ENCODE results near the gene PCDH17.
A peak's percentile ranks its signal among the peaks of the same experiment; 100 is the strongest.

The PCDH17 gene, protein sequence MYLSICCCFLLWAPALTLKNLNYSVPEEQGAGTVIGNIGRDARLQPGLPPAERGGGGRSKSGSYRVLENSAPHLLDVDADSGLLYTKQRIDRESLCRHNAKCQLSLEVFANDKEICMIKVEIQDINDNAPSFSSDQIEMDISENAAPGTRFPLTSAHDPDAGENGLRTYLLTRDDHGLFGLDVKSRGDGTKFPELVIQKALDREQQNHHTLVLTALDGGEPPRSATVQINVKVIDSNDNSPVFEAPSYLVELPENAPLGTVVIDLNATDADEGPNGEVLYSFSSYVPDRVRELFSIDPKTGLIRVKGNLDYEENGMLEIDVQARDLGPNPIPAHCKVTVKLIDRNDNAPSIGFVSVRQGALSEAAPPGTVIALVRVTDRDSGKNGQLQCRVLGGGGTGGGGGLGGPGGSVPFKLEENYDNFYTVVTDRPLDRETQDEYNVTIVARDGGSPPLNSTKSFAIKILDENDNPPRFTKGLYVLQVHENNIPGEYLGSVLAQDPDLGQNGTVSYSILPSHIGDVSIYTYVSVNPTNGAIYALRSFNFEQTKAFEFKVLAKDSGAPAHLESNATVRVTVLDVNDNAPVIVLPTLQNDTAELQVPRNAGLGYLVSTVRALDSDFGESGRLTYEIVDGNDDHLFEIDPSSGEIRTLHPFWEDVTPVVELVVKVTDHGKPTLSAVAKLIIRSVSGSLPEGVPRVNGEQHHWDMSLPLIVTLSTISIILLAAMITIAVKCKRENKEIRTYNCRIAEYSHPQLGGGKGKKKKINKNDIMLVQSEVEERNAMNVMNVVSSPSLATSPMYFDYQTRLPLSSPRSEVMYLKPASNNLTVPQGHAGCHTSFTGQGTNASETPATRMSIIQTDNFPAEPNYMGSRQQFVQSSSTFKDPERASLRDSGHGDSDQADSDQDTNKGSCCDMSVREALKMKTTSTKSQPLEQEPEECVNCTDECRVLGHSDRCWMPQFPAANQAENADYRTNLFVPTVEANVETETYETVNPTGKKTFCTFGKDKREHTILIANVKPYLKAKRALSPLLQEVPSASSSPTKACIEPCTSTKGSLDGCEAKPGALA (N-terminal part only)

DNA sequence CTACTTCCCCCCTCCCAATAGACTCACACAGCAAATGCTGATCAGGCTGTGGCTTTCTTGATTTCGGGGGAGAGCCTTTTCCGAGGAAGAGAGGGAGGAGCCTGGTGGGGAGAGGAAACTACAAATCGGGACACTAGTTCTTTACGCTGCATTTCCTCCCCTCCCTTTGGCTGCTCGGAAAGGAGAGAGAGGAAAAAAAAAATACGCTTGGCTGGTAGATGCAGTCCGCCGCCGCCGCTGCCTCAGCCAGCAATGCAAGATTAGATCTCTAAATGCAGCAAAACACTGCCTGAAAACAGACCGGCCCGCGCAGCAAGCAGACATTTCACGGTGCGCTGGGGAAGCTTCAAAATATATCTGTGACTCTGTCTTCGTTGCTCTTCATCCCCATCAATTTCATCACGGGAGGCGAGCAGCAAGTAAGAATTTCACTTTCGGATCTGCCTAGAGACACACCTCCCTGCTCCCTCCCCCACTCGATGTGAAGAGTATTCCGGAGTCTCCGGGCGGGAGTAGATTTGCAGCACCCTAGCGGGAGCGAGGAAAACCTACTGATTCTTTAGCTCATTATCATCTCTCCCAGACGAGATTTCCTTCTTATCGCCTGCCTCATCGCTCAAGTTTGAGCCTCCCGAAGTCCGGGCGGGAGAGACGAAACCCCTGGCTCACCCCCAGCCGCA is at the start of gene PCDH17:
Gene PCDH17 (plus strand): TSS at position 149 of the 680 bp plus-strand sequence. CDS start 803 bp downstream, outside the sequence.
- DNase-seq, result no peak

GRCh38 chr13:57582032-57582431 is 49.5 kb upstream of the PCDH17 start:
- no peak for DNase-seq

DNA sequence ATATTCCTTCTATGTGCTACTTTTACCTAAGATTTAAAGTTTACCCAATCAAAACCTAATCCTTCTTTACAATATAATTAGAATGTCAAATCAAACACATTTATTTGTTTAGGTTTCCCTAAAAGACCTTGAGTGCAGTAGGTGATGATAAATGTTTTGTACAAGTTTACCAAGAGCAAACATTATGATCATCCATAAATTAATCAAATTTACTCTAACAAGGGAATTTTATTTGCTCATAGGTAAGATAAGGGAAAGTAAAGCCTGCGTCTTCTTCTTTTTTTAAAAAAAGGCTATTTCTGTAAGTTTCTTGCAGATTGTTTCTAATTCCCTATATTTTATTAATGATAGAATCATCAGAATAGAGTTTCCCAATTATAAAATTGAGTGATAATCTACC is 48.0 kb upstream of the PCDH17 start:
- DNase-seq, result no peak

- no peak for DNase-seq
Observed at GRCh38 chr13:57588639-57589038, 42.9 kb upstream of the PCDH17 start.

- DNase-seq, result no peak
Observed at GRCh38 chr13:57595775-57596174, 35.8 kb upstream of the PCDH17 start.

GRCh38 chr13:57601536-57601935 is 30.0 kb upstream of the PCDH17 start:
- no peak for DNase-seq

DNA sequence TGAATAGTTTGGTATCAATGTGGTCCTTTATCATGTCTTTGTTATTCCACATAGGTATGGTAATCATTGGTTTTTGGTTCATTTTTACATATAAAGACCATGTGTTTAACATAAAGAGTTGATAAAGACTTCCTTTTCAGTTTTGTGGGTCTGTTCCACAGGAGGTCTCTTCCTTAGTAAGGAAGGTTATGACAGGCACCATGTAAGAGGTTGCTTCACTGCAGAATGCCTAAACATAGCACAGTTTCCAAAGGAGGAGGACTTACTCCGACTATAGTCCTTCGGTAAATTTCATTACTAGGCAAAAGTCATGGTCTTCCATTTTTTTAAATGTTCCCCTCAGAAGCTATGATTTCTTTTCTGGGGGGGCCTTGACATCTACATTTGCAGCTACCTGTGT is 27.1 kb upstream of the PCDH17 start:
- no peak for DNase-seq

DNA sequence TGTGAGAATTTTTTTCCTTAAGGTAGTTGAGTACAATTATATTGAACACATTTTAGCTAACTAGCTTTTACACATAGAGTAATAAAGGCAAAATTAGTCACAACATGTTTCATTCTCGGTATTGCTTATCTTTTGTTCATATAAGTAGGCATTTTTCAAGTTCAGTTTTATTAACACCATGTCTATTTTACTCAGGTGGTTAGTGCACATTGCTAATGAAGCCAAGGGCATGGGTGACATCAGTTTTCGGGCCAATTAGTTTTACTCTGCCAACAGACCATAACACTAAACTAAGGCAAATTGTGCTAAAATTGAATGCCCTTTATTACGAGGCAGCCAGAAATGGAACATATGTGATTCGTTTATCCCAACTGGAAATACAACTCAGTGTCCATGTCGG is 19.6 kb upstream of the PCDH17 start:
- DNase-seq, result no peak

DNA sequence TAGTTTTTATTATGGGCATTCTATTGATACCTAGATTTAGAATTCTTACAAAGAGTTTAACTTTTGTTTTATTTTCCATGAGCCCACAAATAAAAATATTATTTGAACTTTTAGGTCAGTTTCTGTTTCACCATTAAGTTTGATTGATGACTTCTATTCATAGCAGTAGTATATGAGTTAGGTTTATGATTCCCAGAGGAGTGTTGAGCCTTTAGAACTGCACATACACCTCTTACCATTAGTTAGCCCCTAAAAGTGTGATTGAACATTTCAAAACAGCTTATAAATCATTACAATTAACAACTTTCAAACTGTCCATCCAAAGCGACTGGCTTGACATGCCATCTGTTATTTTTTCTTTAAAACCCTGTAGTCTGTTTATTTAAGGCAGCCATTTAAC is 19.0 kb upstream of the PCDH17 start:
- no peak for DNase-seq

GRCh38 chr13:57624565-57625435 is 6.7 kb upstream of the PCDH17 start:
- peak; percentile 54 for DNase-seq

GRCh38 chr13:57627663-57628062 is 3.9 kb upstream of the PCDH17 start:
- peak; percentile 33 for DNase-seq

DNA sequence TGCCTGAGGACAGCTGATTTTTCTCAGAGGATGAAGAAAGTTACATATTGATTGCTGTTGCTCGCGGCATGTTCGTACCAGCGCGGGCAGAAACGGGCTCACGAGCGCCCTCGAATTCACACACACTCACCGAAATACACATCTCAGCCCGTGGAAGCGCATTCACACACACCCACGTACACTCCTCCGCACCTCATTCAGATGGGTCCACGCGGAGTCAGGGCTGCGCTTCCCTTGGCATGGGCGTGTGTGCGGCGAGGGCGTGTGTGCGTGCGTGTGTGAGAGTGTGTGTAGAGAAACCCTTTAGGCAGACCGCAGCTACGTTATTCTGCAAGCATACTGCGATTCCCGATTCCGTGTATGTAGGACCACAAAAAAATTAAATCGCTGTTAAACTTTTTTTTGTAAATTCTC is 2.1 kb upstream of the PCDH17 start:
- no peak for DNase-seq

GRCh38 chr13:57629821-57630235 is 1.7 kb upstream of the PCDH17 start:
- peak; percentile 11 for DNase-seq

- DNase-seq, result no peak
Observed at GRCh38 chr13:57630661-57631595, 616 bp upstream of the PCDH17 start.

- DNase-seq, result no peak
Observed at GRCh38 chr13:57632276-57633140, 964 bp downstream of the PCDH17 start.

DNA sequence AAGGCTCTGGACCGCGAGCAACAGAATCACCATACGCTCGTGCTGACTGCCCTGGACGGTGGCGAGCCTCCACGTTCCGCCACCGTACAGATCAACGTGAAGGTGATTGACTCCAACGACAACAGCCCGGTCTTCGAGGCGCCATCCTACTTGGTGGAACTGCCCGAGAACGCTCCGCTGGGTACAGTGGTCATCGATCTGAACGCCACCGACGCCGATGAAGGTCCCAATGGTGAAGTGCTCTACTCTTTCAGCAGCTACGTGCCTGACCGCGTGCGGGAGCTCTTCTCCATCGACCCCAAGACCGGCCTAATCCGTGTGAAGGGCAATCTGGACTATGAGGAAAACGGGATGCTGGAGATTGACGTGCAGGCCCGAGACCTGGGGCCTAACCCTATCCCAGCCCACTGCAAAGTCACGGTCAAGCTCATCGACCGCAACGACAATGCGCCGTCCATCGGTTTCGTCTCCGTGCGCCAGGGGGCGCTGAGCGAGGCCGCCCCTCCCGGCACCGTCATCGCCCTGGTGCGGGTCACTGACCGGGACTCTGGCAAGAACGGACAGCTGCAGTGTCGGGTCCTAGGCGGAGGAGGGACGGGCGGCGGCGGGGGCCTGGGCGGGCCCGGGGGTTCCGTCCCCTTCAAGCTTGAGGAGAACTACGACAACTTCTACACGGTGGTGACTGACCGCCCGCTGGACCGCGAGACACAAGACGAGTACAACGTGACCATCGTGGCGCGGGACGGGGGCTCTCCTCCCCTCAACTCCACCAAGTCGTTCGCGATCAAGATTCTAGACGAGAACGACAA is 1.8 kb downstream of the PCDH17 start:
- no peak for DNase-seq

GRCh38 chr13:57633950-57634838 is 2.6 kb downstream of the PCDH17 start:
- no peak for DNase-seq

DNA sequence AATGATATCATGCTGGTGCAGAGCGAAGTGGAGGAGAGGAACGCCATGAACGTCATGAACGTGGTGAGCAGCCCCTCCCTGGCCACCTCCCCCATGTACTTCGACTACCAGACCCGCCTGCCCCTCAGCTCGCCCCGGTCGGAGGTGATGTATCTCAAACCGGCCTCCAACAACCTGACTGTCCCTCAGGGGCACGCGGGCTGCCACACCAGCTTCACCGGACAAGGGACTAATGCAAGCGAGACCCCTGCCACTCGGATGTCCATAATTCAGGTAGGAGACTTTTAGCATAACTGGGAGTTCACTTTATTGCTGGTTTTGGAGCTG is 3.3 kb downstream of the PCDH17 start:
- no peak for DNase-seq
